ENCODE measurements around the gene TNFAIP3.

- TF ChIP-seq CTCF (IDR thresholded peaks at IDR 0.05) (no peak), EZH2 (IDR thresholded peaks at IDR 0.05; ENCODE audit: borderline replicate concordance, insufficient read depth, low read depth, low read length, poor library complexity, severe bottlenecking) (no peak)
Measured at GRCh38 chr6:137849981-137850714, 16.9 kb upstream of the TNFAIP3 start.
